A172 (cell line): ENCODE data around the gene NIPAL4. TPM values are rescaled to one million over a fixed set of nuclear protein-coding genes. Genes with fewer than 3 reads are reported as not detected.

Source experiments
- DNase-seq: peaks from one replicate; pipeline ENCODE4 v3.0.0-alpha.2; 2015; ENCODE audit warnings: low spot score
- total RNA-seq: library from RNA; depleted of rRNA; stranded (reverse); fragments of >200 nt; shearing (Covaris generic); gene quantifications from 2 replicates; pipeline ENCODE4 v1.2.3, GENCODE V29; 2014

The NIPAL4 gene
- total RNA-seq, 1 experiment from 2014 or later = 1.2 TPM

GRCh38 chr5:157485340-157485739 is 25.3 kb downstream of the NIPAL4 start:
- no peak for DNase-seq

DNA sequence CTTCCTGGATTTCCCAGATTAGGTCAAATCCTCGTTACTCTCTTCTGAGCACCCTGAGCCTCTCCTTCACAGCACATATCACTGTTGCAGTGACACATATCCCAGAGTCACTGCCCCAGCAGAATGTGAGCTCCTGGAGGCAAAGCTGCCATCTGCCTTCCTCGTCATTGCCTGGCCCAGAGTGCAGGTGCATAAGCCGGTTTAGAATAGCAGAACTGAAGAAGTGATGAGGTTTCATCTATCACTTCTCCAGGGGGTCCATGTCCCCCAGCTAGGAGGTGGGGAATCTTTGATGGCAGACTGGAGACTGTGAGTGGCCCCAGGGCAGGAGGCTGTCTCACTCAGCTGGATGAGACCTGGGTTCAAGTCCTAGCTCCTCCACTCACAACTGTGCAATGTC is 25.8 kb downstream of the NIPAL4 start:
- no peak for DNase-seq

GRCh38 chr5:157486221-157486681 is 26.2 kb downstream of the NIPAL4 start:
- DNase-seq = no peak

DNA sequence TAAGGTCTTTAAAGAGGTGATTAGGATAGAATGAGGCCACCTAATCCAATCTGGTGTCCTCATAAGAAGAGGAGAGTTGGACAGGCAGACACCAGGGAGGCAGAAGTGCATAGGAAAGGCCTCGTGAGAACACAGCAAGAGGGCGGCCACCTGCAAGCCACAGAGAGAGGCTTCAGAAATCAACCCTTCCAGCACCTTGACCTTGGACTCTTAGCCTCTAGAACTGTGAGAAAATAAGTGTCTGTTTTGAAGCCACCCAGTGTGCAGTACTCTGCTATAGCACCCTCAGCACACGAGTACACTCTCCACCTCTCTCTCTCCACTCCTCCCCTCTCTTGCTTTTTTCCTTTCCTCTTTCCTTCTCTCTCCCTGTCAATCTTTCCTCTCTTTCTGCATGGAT is 26.8 kb downstream of the NIPAL4 start:
- DNase-seq = no peak

DNA sequence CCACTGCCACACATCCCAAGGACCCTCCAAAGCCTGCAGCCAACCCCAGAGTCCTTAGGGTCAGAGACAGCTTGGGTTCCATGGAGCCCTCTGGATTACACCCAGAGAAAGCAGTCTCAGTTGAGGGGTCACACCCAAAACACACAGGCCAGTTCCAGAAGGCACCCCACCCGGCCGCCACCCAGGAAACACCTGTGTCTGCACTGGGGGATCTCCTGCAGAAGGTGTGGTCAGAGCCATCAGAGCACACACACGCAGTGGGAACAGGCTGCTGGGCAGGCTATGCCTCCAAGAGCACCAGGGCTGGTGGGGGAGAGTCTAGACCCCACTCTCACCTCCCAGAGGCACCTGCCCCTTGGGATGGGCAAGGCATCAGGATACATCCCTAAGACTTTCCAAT is 27.3 kb downstream of the NIPAL4 start:
- no peak for DNase-seq

DNA sequence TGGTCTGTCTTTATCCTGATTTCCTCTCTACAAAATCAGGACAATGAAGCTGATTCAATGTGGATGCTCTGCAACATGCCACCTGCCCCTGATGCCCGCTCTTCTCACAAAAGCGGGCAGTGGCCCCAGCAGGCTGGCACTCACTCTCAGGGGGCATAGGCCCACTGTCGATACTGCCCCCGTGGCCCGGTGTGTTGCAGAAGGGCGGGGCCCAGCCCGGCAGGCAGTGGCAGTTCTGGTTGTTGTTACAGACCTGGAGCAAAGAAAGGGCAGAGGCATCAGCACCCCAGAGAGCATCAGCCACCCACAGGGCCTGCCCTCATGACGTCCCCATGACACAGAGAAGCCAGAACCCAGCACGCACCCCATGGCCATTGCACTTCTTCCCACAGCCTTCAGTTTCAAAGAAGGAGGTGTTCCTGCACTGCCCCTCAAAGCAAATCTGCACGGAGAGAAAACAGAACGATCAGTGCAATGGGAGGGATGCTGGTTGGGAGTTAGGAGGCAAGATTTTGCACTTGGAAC is 31.5 kb downstream of the NIPAL4 start:
- DNase-seq = no peak

DNA sequence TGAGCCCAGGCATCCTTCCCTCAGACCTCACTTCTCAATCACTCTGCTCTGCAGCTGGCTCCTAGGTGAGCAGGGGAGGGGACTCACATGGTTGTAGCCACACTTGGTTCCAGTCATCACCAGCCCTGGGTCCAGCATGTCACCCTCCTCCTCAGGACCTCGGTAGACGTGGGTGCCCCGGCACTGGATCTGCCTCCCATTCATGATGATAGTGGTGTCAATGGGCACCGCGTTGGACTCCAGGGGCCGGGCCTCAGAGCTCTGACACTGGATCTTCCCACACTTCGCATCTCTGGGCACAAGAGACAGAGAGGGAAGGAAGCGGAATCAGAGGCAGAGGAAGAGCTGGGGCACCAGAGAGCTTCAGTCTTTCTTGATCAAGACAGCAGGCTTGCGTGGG is 32.9 kb downstream of the NIPAL4 start:
- no peak for DNase-seq

- no peak for DNase-seq
These were observed 34.3 kb downstream of the NIPAL4 start for GRCh38 chr5:157494178-157494832.

- no peak for DNase-seq
These were observed 36.9 kb downstream of the NIPAL4 start for GRCh38 chr5:157496864-157497263.

GRCh38 chr5:157497875-157498611 is 38.0 kb downstream of the NIPAL4 start:
- DNase-seq = no peak

- DNase-seq = no peak
These were observed 42.2 kb downstream of the NIPAL4 start for GRCh38 chr5:157502143-157502647.

GRCh38 chr5:157504053-157504452 is 44.0 kb downstream of the NIPAL4 start:
- DNase-seq = no peak

- DNase-seq = no peak
These were observed 45.5 kb downstream of the NIPAL4 start for GRCh38 chr5:157505496-157505895.

GRCh38 chr5:157506066-157506590 is 46.1 kb downstream of the NIPAL4 start:
- no peak for DNase-seq

DNA sequence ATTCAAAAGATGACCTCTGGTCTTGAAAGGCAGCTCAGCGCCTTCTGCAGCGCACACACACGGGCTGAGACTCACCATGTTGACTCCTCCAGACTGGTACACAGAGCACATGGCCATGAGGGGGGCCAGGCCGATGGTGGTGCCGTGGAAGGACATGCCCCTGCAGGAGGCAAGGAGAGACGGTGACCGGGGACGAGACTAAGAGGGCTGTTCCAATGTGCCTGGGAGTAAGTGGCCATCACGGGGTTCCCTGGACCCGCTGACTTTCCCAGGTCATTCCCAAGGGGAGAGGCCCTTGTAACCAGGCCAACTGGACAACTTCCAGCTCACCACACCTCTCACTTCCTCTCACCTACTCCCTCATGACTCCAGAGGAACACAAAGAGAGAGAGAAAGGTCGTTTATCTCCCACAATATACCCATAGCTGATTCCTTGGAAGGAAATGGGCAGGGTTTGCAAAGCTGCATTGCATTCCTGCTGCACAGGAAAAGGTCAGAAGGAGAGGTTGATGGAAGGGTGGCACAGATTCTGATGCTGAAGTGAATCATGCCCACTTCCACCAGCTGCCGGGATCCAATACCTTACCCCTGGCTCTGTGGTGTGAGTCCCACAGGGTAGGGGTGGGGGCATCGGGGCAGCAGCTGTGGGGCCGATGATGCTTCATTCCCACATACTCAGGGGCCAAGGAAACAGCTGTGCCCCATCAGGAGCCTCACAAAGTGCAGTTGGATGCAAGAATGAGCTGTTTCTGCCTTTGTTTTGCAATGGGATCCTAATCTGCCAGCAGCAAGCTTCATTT is 47.2 kb downstream of the NIPAL4 start:
- peak; percentile 67 for DNase-seq

DNA sequence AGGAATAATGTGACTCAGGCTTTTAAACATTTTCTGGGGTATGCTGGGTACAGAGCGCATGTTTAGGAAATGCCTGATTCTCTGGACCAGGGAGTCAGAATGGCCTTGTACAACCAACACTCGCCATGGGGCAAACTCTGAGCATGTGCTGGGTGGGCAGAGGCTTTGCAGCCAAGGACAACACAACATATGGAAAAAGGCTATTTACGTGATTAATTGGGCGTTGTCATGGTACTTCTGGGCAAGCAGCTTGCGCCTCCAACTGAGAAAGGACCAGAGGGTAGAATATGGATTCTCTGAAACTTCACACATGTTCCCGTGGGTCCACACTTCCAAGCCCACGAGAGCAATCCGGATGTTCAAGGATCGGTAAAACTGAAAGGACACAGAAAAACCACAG is 49.1 kb downstream of the NIPAL4 start:
- DNase-seq = no peak

- no peak for DNase-seq
These were observed 49.6 kb downstream of the NIPAL4 start for GRCh38 chr5:157509587-157509986.

DNA sequence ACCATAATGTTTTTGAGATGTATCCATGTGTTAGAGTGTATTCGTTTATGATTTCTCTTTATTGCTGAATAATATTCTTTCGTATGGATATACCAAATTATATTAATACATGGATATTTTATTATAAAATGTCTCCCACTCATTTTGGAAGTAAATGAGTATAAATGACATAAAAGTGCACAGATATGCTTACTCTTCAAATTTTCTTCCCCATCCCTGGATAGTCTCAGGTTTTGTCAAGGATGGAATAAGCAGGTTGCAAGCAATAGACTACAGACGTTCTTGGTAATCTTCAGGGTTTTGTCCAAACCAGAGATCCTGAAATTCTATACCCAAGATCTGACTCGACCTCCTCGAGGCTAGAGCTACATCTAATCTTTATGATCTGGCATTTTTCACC is 50.7 kb downstream of the NIPAL4 start:
- no peak for DNase-seq

DNA sequence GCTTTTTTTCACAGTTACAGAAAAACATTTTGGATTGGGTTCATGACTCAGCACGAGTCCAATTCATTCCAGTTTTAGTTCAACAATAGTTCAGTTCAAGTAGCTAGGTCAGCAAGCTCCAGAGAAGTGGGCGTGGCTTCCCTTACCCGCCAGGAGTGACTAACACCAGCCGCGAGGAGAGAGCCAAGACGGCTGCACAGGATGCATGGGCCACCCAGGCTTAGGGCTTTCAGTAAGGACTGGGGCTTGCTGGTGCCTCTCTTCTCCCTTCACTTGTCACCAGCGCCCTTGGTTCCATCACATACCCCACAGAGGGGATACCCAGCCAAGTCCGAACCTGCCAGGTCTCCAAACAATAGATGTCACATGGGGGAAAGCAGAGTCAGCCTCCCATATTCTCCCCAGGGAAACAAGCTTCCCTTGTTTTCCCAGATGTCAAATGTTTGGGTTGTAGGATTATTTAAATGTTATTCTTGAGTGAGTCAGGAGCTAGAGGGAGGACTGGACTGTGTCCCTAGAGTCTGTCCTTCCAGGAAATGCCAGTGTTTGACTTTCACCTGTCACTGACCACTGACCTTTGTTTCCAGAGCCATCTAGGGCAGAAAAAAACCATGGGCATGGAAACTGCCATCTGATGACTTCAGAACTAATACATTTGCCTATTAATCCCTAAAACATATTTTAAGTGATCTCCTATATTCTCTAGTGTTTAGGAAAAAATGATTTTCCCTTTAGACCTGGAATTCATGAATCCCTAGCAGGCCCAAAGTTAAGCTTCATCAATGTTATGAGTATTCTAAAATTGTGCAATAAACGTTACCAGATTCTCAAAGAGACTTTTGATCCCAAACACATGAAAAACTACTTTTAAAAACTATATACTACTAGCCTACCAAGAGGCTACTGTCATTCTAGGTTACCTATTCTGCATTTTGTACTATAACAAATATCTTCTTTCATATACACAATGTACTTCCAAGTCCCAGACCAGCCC is 51.9 kb downstream of the NIPAL4 start:
- DNase-seq = peak; percentile 99

DNA sequence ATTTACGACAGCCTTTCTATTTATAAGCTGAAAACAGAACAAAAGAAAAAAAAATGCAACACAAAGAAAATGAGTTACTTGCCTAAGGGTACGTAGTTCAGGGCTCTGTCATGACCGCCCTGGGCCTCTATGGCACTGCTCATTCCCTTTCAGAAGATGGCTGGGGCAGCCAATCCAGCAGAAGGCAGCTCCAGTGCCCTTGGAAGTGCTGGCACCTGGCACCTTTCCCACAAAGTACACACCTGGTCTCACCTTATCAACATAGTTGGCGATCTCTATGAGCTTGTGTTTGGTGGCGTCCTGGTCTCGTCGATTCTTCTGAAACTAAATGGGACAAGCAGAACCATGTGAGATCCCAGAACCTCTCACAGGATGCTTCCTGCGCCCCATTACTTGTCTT is 53.2 kb downstream of the NIPAL4 start:
- DNase-seq = no peak

- no peak for DNase-seq
These were observed 55.0 kb downstream of the NIPAL4 start for GRCh38 chr5:157514974-157515373.
